GM23338 (cell line): ENCODE measurements around the gene CACNA1D. TPM values are rescaled to one million over a fixed set of nuclear protein-coding genes. Genes with fewer than 3 reads are reported as not detected.

Experiments
- ATAC-seq: fragments of 200-7000 bp; cut with Tn5 transposase; 3 replicates; pipeline ENCODE4 v1.9.1; 2020
- DNase-seq: peaks from one replicate; pipeline ENCODE4 v3.0.0-alpha.2; 2015; ENCODE audit warnings: low spot score
- H2AFZ ChIP-seq: fragments of 200-600 bp; sonication (generic); 2 replicates; pipeline ENCODE4 v1.8.0; 2016; ENCODE audit warnings: antibody characterized with exemption, mild to moderate bottlenecking, moderate library complexity
- H3F3A ChIP-seq: fragments of 200-600 bp; sonication (generic); replicated peaks from 2 replicates; pipeline ENCODE4 v1.8.0; 2017; ENCODE audit warnings: antibody characterized with exemption, mixed run types, low read depth
- H3K27ac ChIP-seq: fragments of 200-600 bp; sonication (generic); 2 replicates; pipeline ENCODE4 v1.6.1; 2016; ENCODE audit warnings: low read depth
- H3K27me3 ChIP-seq: fragments of 200-600 bp; sonication (generic); 2 replicates; pipeline ENCODE4 v1.8.0; 2016; ENCODE audit warnings: mild to moderate bottlenecking, mixed run types, moderate library complexity; ENCODE audit not compliant: insufficient read depth
- H3K36me3 ChIP-seq: fragments of 200-600 bp; sonication (generic); 2 replicates; pipeline ENCODE4 v1.8.0; 2016; ENCODE audit warnings: mild to moderate bottlenecking; ENCODE audit not compliant: insufficient read depth
- H3K4me1 ChIP-seq: fragments of 200-600 bp; sonication (generic); 2 replicates; pipeline ENCODE4 v1.8.0; 2016; ENCODE audit warnings: mild to moderate bottlenecking, moderate library complexity; ENCODE audit not compliant: insufficient read depth
- H3K4me2 ChIP-seq: fragments of 200-600 bp; sonication (generic); 2 replicates; pipeline ENCODE4 v1.7.1; 2017; ENCODE audit warnings: mixed run types
- H3K4me3 ChIP-seq: fragments of 200-600 bp; sonication (generic); 2 replicates; pipeline ENCODE4 v1.6.1; 2016; ENCODE audit warnings: mixed run types
- H3K79me2 ChIP-seq: fragments of 200-600 bp; sonication (generic); replicated peaks from 2 replicates; pipeline ENCODE4 v1.8.0; 2017; ENCODE audit warnings: mild to moderate bottlenecking; ENCODE audit not compliant: insufficient read depth
- H3K9me2 ChIP-seq: fragments of 200-600 bp; sonication (generic); 2 replicates; pipeline ENCODE4 v1.8.0; 2017; ENCODE audit not compliant: insufficient read depth
- H4K20me1 ChIP-seq: fragments of 200-600 bp; sonication (generic); replicated peaks from 2 replicates; pipeline ENCODE4 v1.8.0; 2017; ENCODE audit warnings: mild to moderate bottlenecking; ENCODE audit not compliant: insufficient read depth
- H3K27ac Mint-ChIP-seq: 2 replicates; pipeline ENCODE4 v1.8.0; 2020; ENCODE audit warnings: inconsistent platforms, mild to moderate bottlenecking, moderate library complexity, mixed read lengths
- H3K27me3 Mint-ChIP-seq: 3 replicates; pipeline ENCODE4 v1.8.0; 2022; ENCODE audit warnings: low read depth, mild to moderate bottlenecking, moderate library complexity, mixed read lengths, inconsistent platforms; ENCODE audit not compliant: insufficient read depth, poor library complexity
- H3K36me3 Mint-ChIP-seq: 3 replicates; pipeline ENCODE4 v1.8.0; 2021; ENCODE audit warnings: low read depth, mild to moderate bottlenecking, inconsistent platforms, moderate library complexity, mixed read lengths
- H3K4me1 Mint-ChIP-seq: 3 replicates; pipeline ENCODE4 v1.8.0; 2020; ENCODE audit warnings: mild to moderate bottlenecking, inconsistent platforms, mixed read lengths
- H3K4me3 Mint-ChIP-seq: 3 replicates; pipeline ENCODE4 v1.8.0; 2021; ENCODE audit warnings: moderate library complexity, mild to moderate bottlenecking, inconsistent platforms, mixed read lengths
- H3K9me3 Mint-ChIP-seq: 3 replicates; pipeline ENCODE4 v1.8.0; 2020; ENCODE audit warnings: moderate library complexity, mild to moderate bottlenecking, inconsistent platforms, mixed read lengths
- CREB1 ChIP-seq: fragments of 250-450 bp; sonication (Bioruptor Pico); IDR thresholded peaks from 2 replicates; pipeline ENCODE4 v1.5.0; 2020; ENCODE audit warnings: low read depth, mild to moderate bottlenecking, moderate library complexity
- EZH2 ChIP-seq: fragments of 200-600 bp; sonication (generic); IDR thresholded peaks from one replicate; pipeline ENCODE4 v1.8.0; 2017; ENCODE audit warnings: antibody characterized with exemption, mild to moderate bottlenecking, low read depth; ENCODE audit not compliant: unreplicated experiment
- EZH2phosphoT487 ChIP-seq: fragments of 200-600 bp; sonication (generic); IDR thresholded peaks from one replicate; pipeline ENCODE4 v1.8.1; 2018; ENCODE audit warnings: antibody characterized with exemption; ENCODE audit not compliant: unreplicated experiment
- NANOG ChIP-seq: IDR thresholded peaks from 2 replicates; pipeline ENCODE4 v1.6.1; 2016; ENCODE audit warnings: antibody characterized with exemption, borderline replicate concordance
- POLR2AphosphoS5 ChIP-seq: IDR thresholded peaks from 2 replicates; pipeline ENCODE4 v1.6.1; 2016; ENCODE audit warnings: antibody characterized with exemption, low read depth
- STAT1 ChIP-seq: IDR thresholded peaks from one replicate; pipeline ENCODE4 v1.6.1; 2016; ENCODE audit warnings: antibody characterized with exemption; ENCODE audit not compliant: unreplicated experiment
- ZNF331 ChIP-seq: fragments of 250-450 bp; sonication (Bioruptor Pico); IDR thresholded peaks from 2 replicates; pipeline ENCODE4 v1.5.0; 2020; ENCODE audit warnings: low read depth, mild to moderate bottlenecking, moderate library complexity
- polyA plus RNA-seq: library from polyadenylated mRNA; unstranded; fragments of >200 nt; fragmentation: Nextera tagmentation; extraction: Ambion mirVana; gene quantifications from 2 replicates; pipeline ENCODE4 v1.2.1, GENCODE V29; 2016
- total RNA-seq: library from RNA; depleted of rRNA; stranded (reverse); fragments of >200 nt; shearing (Covaris generic); gene quantifications from 2 replicates; pipeline ENCODE4 v1.2.3, GENCODE V29; 2014
- TF ChIP-seq, protein P1 (sequence below): fragments of 250-450 bp; sonication (Bioruptor Pico); IDR thresholded peaks from 2 replicates; pipeline ENCODE4 v1.5.0; 2020; ENCODE audit warnings: mild to moderate bottlenecking, moderate library complexity
- TF ChIP-seq, protein P2 (sequence below): IDR thresholded peaks from 2 replicates; pipeline ENCODE4 v1.6.1; 2016; ENCODE audit warnings: antibody characterized with exemption

Gene CACNA1D
- total and polyA plus RNA-seq, 2 experiments from 2014 or later: 1.7 to 1.8 TPM

DNA sequence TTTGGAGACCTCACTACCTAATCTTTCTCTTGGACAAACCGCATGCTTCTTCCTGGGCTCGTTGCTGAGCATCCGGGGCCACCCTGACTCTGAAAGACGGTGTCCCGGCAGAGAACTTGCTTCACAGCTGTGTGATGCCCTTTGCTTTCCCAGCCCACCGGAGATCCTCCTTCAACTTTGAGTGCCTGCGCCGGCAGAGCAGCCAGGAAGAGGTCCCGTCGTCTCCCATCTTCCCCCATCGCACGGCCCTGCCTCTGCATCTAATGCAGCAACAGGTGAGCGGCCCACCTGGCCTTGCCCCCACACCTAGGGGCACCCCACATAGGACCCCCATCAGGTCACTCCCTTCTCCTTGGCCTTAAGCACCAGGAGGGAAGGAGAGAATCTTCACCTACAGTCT lies 314.1 kb downstream of the CACNA1D start:
- Mint-ChIP-seq H3K4me1 (peaks cover 16% of the 10 kb centered on the region), H3K4me3 (no peak overlapping the region), H3K9me3 (no peaks in the 10 kb centered on the region), H3K36me3 (no peaks in the 10 kb centered on the region), H3K27ac (no peak overlapping the region), H3K27me3 (peaks cover 4% of the 10 kb centered on the region)
- no peaks in the 10 kb centered on the region for H3K27me3 ChIP-seq
- H3K4me3 ChIP-seq: no peak overlapping the region
- H3K27ac ChIP-seq: no peak overlapping the region
- no peaks in the 10 kb centered on the region for H3K9me2 ChIP-seq
- no peak overlapping the region for H3K4me2 ChIP-seq
- no peaks in the 10 kb centered on the region for H3K36me3 ChIP-seq
- DNase-seq: no peak
- TF ChIP-seq ZNF331 (CRISPR knock-in tag) (no peak), NANOG (no peak), STAT1 (no peak), EZH2 (no peak), CREB1 (CRISPR knock-in tag) (no peak), POLR2AphosphoS5 (no peak), EZH2phosphoT487 (no peak)
- TF ChIP-seq, protein P1, sequence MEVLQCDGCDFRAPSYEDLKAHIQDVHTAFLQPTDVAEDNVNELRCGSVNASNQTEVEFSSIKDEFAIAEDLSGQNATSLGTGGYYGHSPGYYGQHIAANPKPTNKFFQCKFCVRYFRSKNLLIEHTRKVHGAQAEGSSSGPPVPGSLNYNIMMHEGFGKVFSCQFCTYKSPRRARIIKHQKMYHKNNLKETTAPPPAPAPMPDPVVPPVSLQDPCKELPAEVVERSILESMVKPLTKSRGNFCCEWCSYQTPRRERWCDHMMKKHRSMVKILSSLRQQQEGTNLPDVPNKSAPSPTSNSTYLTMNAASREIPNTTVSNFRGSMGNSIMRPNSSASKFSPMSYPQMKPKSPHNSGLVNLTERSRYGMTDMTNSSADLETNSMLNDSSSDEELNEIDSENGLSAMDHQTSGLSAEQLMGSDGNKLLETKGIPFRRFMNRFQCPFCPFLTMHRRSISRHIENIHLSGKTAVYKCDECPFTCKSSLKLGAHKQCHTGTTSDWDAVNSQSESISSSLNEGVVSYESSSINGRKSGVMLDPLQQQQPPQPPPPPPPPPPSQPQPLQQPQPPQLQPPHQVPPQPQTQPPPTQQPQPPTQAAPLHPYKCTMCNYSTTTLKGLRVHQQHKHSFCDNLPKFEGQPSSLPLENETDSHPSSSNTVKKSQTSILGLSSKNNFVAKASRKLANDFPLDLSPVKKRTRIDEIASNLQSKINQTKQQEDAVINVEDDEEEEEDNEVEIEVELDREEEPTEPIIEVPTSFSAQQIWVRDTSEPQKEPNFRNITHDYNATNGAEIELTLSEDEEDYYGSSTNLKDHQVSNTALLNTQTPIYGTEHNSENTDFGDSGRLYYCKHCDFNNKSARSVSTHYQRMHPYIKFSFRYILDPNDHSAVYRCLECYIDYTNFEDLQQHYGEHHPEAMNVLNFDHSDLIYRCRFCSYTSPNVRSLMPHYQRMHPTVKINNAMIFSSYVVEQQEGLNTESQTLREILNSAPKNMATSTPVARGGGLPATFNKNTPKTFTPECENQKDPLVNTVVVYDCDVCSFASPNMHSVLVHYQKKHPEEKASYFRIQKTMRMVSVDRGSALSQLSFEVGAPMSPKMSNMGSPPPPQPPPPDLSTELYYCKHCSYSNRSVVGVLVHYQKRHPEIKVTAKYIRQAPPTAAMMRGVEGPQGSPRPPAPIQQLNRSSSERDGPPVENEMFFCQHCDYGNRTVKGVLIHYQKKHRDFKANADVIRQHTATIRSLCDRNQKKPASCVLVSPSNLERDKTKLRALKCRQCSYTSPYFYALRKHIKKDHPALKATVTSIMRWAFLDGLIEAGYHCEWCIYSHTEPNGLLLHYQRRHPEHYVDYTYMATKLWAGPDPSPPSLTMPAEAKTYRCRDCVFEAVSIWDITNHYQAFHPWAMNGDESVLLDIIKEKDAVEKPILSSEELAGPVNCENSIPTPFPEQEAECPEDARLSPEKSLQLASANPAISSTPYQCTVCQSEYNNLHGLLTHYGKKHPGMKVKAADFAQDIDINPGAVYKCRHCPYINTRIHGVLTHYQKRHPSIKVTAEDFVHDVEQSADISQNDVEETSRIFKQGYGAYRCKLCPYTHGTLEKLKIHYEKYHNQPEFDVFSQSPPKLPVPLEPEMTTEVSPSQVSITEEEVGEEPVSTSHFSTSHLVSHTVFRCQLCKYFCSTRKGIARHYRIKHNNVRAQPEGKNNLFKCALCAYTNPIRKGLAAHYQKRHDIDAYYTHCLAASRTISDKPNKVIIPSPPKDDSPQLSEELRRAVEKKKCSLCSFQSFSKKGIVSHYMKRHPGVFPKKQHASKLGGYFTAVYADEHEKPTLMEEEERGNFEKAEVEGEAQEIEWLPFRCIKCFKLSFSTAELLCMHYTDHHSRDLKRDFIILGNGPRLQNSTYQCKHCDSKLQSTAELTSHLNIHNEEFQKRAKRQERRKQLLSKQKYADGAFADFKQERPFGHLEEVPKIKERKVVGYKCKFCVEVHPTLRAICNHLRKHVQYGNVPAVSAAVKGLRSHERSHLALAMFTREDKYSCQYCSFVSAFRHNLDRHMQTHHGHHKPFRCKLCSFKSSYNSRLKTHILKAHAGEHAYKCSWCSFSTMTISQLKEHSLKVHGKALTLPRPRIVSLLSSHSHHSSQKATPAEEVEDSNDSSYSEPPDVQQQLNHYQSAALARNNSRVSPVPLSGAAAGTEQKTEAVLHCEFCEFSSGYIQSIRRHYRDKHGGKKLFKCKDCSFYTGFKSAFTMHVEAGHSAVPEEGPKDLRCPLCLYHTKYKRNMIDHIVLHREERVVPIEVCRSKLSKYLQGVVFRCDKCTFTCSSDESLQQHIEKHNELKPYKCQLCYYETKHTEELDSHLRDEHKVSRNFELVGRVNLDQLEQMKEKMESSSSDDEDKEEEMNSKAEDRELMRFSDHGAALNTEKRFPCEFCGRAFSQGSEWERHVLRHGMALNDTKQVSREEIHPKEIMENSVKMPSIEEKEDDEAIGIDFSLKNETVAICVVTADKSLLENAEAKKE (CRISPR knock-in tag): no peak
- TF ChIP-seq, protein P2, sequence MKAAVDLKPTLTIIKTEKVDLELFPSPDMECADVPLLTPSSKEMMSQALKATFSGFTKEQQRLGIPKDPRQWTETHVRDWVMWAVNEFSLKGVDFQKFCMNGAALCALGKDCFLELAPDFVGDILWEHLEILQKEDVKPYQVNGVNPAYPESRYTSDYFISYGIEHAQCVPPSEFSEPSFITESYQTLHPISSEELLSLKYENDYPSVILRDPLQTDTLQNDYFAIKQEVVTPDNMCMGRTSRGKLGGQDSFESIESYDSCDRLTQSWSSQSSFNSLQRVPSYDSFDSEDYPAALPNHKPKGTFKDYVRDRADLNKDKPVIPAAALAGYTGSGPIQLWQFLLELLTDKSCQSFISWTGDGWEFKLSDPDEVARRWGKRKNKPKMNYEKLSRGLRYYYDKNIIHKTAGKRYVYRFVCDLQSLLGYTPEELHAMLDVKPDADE: no peak
- no peak overlapping the region for H2AFZ ChIP-seq
- no peaks in the 10 kb centered on the region for H3F3A ChIP-seq
- H3K4me1 ChIP-seq: no peaks in the 10 kb centered on the region
- ATAC-seq: no peak
- no peaks in the 10 kb centered on the region for H4K20me1 ChIP-seq
- no peaks in the 10 kb centered on the region for H3K79me2 ChIP-seq
